ENCODE measurements around the gene DICER1. TPM values are rescaled to one million over a fixed set of nuclear protein-coding genes. Genes with fewer than 3 reads are reported as not detected.

Gene DICER1
- total RNA-seq, 2 donors from 2014 or later = 104 to 115 TPM

GRCh38 chr14:95192311-95192710, 35.0 kb upstream of the DICER1 start:
- ATAC-seq (no peak), DNase-seq (ENCODE audit: low spot score) (no peak)
- peaks cover 17 to 26% of the 10 kb centered on the region in 2 donors for H3K27me3 Mint-ChIP-seq
- H3K36me3 Mint-ChIP-seq = peaks cover 4% of the 10 kb centered on the region
- no peak overlapping the region for H3K4me3 Mint-ChIP-seq
- peak overlapping the region in 1 of 2 donors; percentile 74 for H3K27ac Mint-ChIP-seq
- peaks cover 4 to 6% of the 10 kb centered on the region in 2 donors for H3K4me1 Mint-ChIP-seq (ENCODE audit: low read depth in 2 of 2)
- no peaks in the 10 kb centered on the region for H3K9me3 Mint-ChIP-seq

GRCh38 chr14:95191445-95192199, 34.3 kb upstream of the DICER1 start:
- no peak overlapping the region for H3K4me3 Mint-ChIP-seq
- peaks cover 4% of the 10 kb centered on the region for H3K36me3 Mint-ChIP-seq
- DNase-seq (ENCODE audit: low spot score) (no peak), ATAC-seq (peak in 1 of 2 donors; percentile 50)
- no peaks in the 10 kb centered on the region for H3K9me3 Mint-ChIP-seq
- peaks cover 3 to 6% of the 10 kb centered on the region in 2 donors for H3K4me1 Mint-ChIP-seq (ENCODE audit: low read depth in 2 of 2)
- H3K27me3 Mint-ChIP-seq = peaks cover 24 to 25% of the 10 kb centered on the region in 2 donors
- peak overlapping the region in 1 of 2 donors; percentile 74 for H3K27ac Mint-ChIP-seq

DNA sequence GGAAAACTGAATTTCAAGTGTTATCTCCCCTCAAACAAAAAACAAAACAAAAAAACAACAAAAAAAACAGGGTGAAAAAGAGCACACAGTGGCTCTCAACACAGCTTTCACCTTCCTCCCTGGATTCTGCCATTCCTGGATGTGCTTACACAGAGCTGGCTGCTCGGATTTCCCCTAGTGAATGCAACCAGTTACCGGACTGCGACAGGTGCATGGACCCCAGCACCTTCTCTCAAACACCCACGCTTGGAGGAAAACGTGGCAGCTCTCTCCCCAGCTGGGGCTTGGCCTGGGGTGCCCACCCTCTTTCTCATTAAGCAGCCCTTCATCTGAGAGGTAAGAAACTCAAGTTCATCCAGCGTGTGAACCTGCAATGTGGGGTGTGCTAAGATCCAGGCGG, 33.5 kb upstream of the DICER1 start:
- Mint-ChIP-seq H3K27me3 (peaks cover 25 to 26% of the 10 kb centered on the region in 2 donors), H3K36me3 (peaks cover 4% of the 10 kb centered on the region), H3K4me1 (ENCODE audit: low read depth in 2 of 2) (peaks cover 0 to 7% of the 10 kb centered on the region in 2 donors), H3K27ac (peak overlapping the region in 1 of 2 donors; percentile 74), H3K9me3 (no peaks in the 10 kb centered on the region), H3K4me3 (no peak overlapping the region)
- ATAC-seq = no peak
- DNase-seq (ENCODE audit: low spot score) = no peak

DNA sequence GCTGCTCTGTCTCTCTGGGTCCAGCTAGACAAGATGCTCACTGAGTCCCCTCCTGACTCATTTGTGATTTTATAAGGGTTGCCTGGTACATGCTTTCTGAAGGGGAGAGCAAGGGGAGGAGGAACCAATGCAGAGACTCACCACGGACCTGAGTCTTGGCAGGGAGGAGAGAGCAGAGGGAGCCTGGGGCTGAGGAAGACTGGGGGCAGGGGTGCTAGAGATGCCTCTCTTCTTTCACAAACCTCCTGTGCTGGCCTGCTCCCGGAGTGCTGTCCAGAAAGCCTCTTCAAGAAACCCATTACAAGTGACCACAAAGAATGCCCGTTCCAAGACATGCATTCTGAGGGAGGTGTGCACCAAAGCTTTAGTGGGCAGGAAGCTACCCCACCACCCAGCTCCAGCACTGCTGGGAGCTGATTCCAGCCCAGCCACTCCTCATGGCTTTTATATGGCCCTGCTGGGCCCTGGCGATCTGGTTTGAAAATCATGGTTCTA, 33.1 kb upstream of the DICER1 start:
- no peak overlapping the region for H3K4me3 Mint-ChIP-seq
- no peaks in the 10 kb centered on the region for H3K9me3 Mint-ChIP-seq
- H3K4me1 Mint-ChIP-seq (ENCODE audit: low read depth in 2 of 2) = peaks cover 3 to 12% of the 10 kb centered on the region in 2 donors
- H3K36me3 Mint-ChIP-seq = peaks cover 4% of the 10 kb centered on the region
- H3K27me3 Mint-ChIP-seq = peaks cover 25 to 29% of the 10 kb centered on the region in 2 donors
- ATAC-seq (no peak), DNase-seq (ENCODE audit: low spot score) (no peak)
- no peak overlapping the region for H3K27ac Mint-ChIP-seq

- no peak for ATAC-seq
- H3K9me3 Mint-ChIP-seq = no peaks in the 10 kb centered on the region
- peaks cover 25 to 30% of the 10 kb centered on the region in 2 donors for H3K27me3 Mint-ChIP-seq
- H3K36me3 Mint-ChIP-seq = peaks cover 4% of the 10 kb centered on the region
- peaks cover 5 to 12% of the 10 kb centered on the region in 2 donors for H3K4me1 Mint-ChIP-seq (ENCODE audit: low read depth in 2 of 2)
- H3K27ac Mint-ChIP-seq = no peak overlapping the region
- H3K4me3 Mint-ChIP-seq = no peak overlapping the region
- DNase-seq (ENCODE audit: low spot score) = no peak
These were observed 32.2 kb upstream of the DICER1 start for GRCh38 chr14:95189367-95190132.

DNA sequence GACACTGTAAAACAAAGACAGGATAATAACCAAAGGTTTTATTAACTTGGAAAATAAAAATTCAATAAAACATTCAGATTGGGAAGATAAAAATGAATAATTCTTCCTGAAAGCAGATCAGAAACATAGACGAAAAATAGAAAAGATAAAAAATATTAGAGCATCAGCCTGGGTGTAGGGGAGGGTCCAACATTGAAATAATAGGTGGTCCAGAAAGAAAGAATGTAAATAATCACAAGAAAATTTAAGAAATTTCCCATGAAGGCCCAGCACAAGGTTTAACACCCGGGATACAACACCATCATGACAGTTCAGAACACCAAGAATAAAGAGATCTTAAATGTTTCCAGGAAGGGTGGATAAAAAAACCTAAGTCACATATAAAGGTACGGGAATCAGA, 31.1 kb upstream of the DICER1 start:
- Mint-ChIP-seq H3K27me3 (peaks cover 25 to 30% of the 10 kb centered on the region in 2 donors), H3K4me3 (no peak overlapping the region), H3K27ac (no peak overlapping the region), H3K9me3 (no peaks in the 10 kb centered on the region), H3K4me1 (ENCODE audit: low read depth in 2 of 2) (peaks cover 5 to 12% of the 10 kb centered on the region in 2 donors), H3K36me3 (peaks cover 4% of the 10 kb centered on the region)
- DNase-seq (ENCODE audit: low spot score) (no peak), ATAC-seq (no peak)

DNA sequence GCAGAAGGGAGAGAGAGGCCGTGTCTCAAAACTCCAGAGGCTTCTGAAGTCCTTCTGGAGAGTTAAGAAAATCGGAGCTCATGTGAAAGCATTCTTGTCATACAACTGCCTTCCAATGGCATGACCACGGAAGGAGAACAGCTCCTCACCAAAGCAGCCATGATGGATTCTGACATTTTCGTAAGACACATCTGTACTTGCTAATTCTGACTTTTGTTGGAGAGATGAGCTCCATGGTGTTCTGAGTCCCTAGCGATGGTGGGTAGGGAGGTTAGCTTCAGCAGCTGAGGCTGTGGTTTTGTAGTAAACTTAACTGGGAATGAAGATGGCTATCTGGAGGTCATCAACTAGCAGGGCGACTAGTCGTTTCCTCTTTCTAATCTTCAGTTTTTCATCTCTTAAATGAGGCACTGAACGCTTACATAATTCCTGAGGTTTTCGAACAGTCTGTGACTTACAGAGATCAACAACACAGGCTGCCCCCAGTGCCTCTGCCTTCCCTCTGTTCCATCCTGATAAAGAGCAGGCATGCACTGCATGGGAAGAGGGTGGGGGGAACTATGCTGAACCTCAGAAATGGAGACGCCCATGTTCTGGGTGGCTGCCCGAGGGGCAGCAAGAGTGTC, 28.6 kb upstream of the DICER1 start:
- Mint-ChIP-seq H3K9me3 (no peaks in the 10 kb centered on the region), H3K27ac (peak overlapping the region; percentile 59 to 92), H3K4me3 (peak overlapping the region; percentile 75), H3K27me3 (peaks cover 25 to 30% of the 10 kb centered on the region in 2 donors), H3K36me3 (peaks cover 4% of the 10 kb centered on the region), H3K4me1 (ENCODE audit: low read depth in 2 of 2) (peaks cover 5 to 8% of the 10 kb centered on the region in 2 donors)
- DNase-seq (ENCODE audit: low spot score) (no peak), ATAC-seq (peak in 1 of 2 donors; percentile 41)

DNA sequence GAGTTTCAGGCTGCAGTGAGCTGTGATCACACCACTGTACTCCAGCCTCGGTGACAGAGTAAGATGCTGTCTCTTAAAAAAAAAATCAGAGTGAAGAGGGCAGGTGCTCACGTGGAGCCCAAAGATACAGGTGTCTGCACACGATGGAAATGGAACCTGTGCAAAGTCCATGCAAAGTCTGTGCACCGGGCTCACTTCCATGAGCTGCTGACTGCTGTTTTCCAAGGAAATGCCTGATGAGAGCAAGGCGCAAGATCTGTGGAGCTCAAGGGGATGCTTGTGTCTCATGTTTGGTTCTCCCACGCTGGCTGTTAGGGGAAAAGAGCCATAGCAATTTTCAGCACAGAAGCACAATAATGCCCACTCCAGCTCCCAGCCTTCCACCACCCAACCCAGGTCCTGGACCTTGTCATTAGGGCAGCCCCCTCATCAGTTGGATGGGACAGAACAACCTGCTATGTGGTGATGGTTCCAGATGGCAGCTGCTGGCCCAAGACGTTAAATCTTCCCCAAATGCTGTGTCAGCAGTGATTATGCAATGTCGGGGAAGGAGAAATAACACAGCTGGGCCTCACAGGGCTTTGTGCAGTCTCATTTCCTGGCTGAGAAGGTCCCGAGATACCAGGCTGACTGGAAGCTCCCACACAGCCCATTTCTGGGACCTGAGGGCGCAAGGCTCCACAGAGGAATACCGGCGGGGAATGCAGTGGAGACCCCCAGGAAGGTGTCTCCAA, 27.9 kb upstream of the DICER1 start:
- Mint-ChIP-seq H3K4me1 (ENCODE audit: low read depth in 2 of 2) (peaks cover 5 to 7% of the 10 kb centered on the region in 2 donors), H3K4me3 (peak overlapping the region; percentile 75), H3K36me3 (peaks cover 4% of the 10 kb centered on the region), H3K27me3 (peaks cover 24 to 26% of the 10 kb centered on the region in 2 donors), H3K9me3 (no peaks in the 10 kb centered on the region), H3K27ac (peak overlapping the region; percentile 59 to 92)
- ATAC-seq (peak; percentile 71 to 73), DNase-seq (ENCODE audit: low spot score) (no peak)

GRCh38 chr14:95184413-95184790, 27.1 kb upstream of the DICER1 start:
- Mint-ChIP-seq H3K4me3 (no peak overlapping the region), H3K9me3 (no peaks in the 10 kb centered on the region), H3K4me1 (ENCODE audit: low read depth in 2 of 2) (peaks cover 5 to 7% of the 10 kb centered on the region in 2 donors), H3K27ac (peak overlapping the region in 1 of 2 donors; percentile 72), H3K36me3 (peaks cover 4% of the 10 kb centered on the region), H3K27me3 (peaks cover 16 to 22% of the 10 kb centered on the region in 2 donors)
- DNase-seq (ENCODE audit: low spot score) (no peak), ATAC-seq (no peak)

- Mint-ChIP-seq H3K4me3 (no peak overlapping the region), H3K36me3 (peaks cover 4% of the 10 kb centered on the region), H3K27me3 (peaks cover 16 to 22% of the 10 kb centered on the region in 2 donors), H3K9me3 (no peaks in the 10 kb centered on the region), H3K4me1 (ENCODE audit: low read depth in 2 of 2) (peaks cover 5 to 7% of the 10 kb centered on the region in 2 donors), H3K27ac (no peak overlapping the region)
- DNase-seq (ENCODE audit: low spot score) (no peak), ATAC-seq (no peak)
These were observed 26.4 kb upstream of the DICER1 start for GRCh38 chr14:95183532-95184412.

DNA sequence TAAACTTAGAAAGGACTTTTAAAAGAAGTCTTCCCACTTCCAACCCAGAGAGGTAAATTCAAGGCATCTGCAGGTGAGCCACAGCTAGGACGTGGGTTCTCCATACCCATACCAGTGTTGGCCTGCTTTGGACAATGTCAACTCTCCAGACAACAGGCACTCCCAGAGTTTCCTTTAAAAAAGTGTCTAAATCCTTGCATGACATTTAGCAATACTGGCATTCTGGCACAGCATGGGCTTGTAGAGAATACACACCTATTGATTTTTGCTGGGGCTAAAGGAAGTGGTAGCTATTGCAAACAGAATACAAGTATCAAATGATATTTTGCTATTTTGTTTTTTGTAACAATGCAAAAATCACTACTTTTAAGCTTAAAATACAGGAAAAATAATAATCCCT, 25.8 kb upstream of the DICER1 start:
- Mint-ChIP-seq H3K4me1 (ENCODE audit: low read depth in 2 of 2) (peaks cover 5 to 7% of the 10 kb centered on the region in 2 donors), H3K27me3 (peaks cover 12 to 18% of the 10 kb centered on the region in 2 donors), H3K27ac (no peak overlapping the region), H3K36me3 (peaks cover 3% of the 10 kb centered on the region), H3K9me3 (no peaks in the 10 kb centered on the region), H3K4me3 (no peak overlapping the region)
- no peak for ATAC-seq
- DNase-seq (ENCODE audit: low spot score) = no peak

DNA sequence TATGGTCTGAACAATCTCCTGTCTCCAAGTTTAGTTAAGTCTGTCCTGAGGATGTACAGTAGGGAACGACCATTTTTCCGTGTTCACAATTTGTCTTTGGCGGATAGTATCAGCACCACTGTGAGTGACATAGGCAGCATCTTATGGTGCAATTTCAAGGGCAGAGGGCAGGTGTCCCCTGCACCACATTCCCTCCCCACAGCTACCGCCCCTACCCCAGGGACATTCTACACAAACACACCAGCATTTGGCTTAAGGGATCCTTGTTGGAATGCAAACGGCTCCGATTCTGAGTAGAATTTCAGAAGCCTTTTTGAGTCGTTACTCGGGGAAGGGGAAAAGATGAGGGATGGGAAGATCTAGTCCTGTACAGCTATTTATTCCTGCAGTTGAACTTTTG, 25.1 kb upstream of the DICER1 start:
- Mint-ChIP-seq H3K4me3 (no peak overlapping the region), H3K9me3 (no peaks in the 10 kb centered on the region), H3K36me3 (no peaks in the 10 kb centered on the region), H3K4me1 (ENCODE audit: low read depth in 2 of 2) (peaks cover 5 to 7% of the 10 kb centered on the region in 2 donors), H3K27me3 (peaks cover 7 to 18% of the 10 kb centered on the region in 2 donors), H3K27ac (no peak overlapping the region)
- DNase-seq (ENCODE audit: low spot score) = no peak
- ATAC-seq = no peak
